Neural progenitor cell (in vitro differentiated cells): ENCODE results near the gene RFX7. TPM values are rescaled to one million over a fixed set of nuclear protein-coding genes. Genes with fewer than 3 reads are reported as not detected.

ENCODE experiments used
- DNase-seq: peaks from one replicate; pipeline ENCODE4 v3.0.0-alpha.2; 2016; ENCODE audit warnings: low spot score
- H2AFZ ChIP-seq: fragments of 200-600 bp; sonication (generic); replicated peaks from 2 replicates; pipeline ENCODE4 v1.6.1; 2016; ENCODE audit warnings: antibody characterized with exemption
- H3F3A ChIP-seq: fragments of 200-600 bp; sonication (generic); 2 replicates; pipeline ENCODE4 v1.6.1; 2016; ENCODE audit warnings: antibody characterized with exemption, low read depth
- H3K27ac ChIP-seq: fragments of 200-600 bp; sonication (generic); 2 replicates; pipeline ENCODE4 v1.5.1; 2016; ENCODE audit warnings: mild to moderate bottlenecking
- H3K27me3 ChIP-seq: fragments of 200-600 bp; sonication (generic); 2 replicates; pipeline ENCODE4 v1.6.1; 2016; ENCODE audit warnings: mild to moderate bottlenecking, moderate library complexity
- H3K36me3 ChIP-seq: fragments of 200-600 bp; sonication (generic); 2 replicates; pipeline ENCODE4 v1.5.1; 2016
- H3K4me1 ChIP-seq: fragments of 200-600 bp; sonication (generic); 2 replicates; pipeline ENCODE4 v1.6.1; 2016; ENCODE audit warnings: mixed run types
- H3K4me2 ChIP-seq: fragments of 200-600 bp; sonication (generic); 2 replicates; pipeline ENCODE4 v1.6.1; 2016
- H3K4me3 ChIP-seq: fragments of 200-600 bp; sonication (generic); 2 replicates; pipeline ENCODE4 v1.5.1; 2016
- H3K79me2 ChIP-seq: fragments of 200-600 bp; sonication (generic); 2 replicates; pipeline ENCODE4 v1.6.1; 2016; ENCODE audit warnings: low read depth
- H3K9ac ChIP-seq: fragments of 200-600 bp; sonication (generic); 2 replicates; pipeline ENCODE4 v1.6.1; 2016
- H3K9me3 ChIP-seq: fragments of 200-600 bp; sonication (generic); 2 replicates; pipeline ENCODE4 v1.5.1; 2016; ENCODE audit warnings: low read depth
- H4K20me1 ChIP-seq: fragments of 200-600 bp; sonication (generic); 2 replicates; pipeline ENCODE4 v1.6.1; 2016; ENCODE audit warnings: low read depth
- H3K27ac Mint-ChIP-seq: 3 replicates; pipeline ENCODE4 v1.8.0; 2021; ENCODE audit warnings: mixed read lengths
- H3K27me3 Mint-ChIP-seq: 2 replicates; pipeline ENCODE4 v1.8.0; 2022; ENCODE audit warnings: low read depth, mild to moderate bottlenecking, inconsistent platforms, moderate library complexity, mixed read lengths; ENCODE audit not compliant: insufficient read depth
- H3K36me3 Mint-ChIP-seq: 3 replicates; pipeline ENCODE4 v1.8.0; 2021; ENCODE audit warnings: mixed read lengths
- H3K4me1 Mint-ChIP-seq: 3 replicates; pipeline ENCODE4 v1.8.0; 2021; ENCODE audit warnings: mixed read lengths
- H3K4me3 Mint-ChIP-seq: 3 replicates; pipeline ENCODE4 v1.8.0; 2021; ENCODE audit warnings: mild to moderate bottlenecking, moderate library complexity, mixed read lengths
- H3K9me3 Mint-ChIP-seq: 3 replicates; pipeline ENCODE4 v1.8.0; 2020; ENCODE audit warnings: mixed read lengths
- EZH2 ChIP-seq: fragments of 200-600 bp; sonication (generic); IDR thresholded peaks from 2 replicates; pipeline ENCODE4 v1.6.1; 2017; ENCODE audit warnings: antibody characterized with exemption, mild to moderate bottlenecking, moderate library complexity
- EZH2phosphoT487 ChIP-seq: fragments of 200-600 bp; sonication (generic); IDR thresholded peaks from 2 replicates; pipeline ENCODE4 v1.6.1; 2017; ENCODE audit warnings: antibody characterized with exemption
- total RNA-seq: library from RNA; depleted of rRNA; stranded (reverse); fragments of >200 nt; gene quantifications from 2 replicates; pipeline ENCODE4 v1.2.3, GENCODE V29; 2015; ENCODE audit warnings: low replicate concordance
- TF ChIP-seq, protein P1 (sequence below): fragments of 200-600 bp; sonication (generic); IDR thresholded peaks from 2 replicates; pipeline ENCODE4 v1.5.1; 2017; ENCODE audit warnings: antibody characterized with exemption, mild to moderate bottlenecking

Gene RFX7
- total RNA-seq, 1 donor from 2014 or later, result 24.1 TPM

DNA sequence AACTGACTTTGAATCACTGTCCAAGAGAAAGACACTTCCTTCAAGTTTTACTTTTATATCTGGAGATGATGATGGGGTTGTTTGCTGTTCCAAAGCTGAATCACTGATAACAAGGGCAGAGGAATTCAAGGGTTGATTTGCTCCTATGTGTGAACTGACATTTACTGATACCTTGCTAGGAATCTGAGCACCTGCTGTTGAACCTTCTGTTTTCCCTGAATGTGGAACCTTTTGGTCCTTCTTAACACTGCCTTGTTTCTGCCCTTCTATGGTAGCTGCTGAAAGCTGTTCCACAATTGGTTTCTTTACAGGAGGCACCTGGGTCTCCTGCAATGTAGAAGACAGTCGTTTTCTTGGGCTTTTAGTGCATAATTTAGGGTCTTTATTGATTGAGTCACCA is 148.3 kb downstream of the RFX7 start:
- TF ChIP-seq EZH2phosphoT487 (no peak), EZH2 (no peak)
- TF ChIP-seq, protein P1, sequence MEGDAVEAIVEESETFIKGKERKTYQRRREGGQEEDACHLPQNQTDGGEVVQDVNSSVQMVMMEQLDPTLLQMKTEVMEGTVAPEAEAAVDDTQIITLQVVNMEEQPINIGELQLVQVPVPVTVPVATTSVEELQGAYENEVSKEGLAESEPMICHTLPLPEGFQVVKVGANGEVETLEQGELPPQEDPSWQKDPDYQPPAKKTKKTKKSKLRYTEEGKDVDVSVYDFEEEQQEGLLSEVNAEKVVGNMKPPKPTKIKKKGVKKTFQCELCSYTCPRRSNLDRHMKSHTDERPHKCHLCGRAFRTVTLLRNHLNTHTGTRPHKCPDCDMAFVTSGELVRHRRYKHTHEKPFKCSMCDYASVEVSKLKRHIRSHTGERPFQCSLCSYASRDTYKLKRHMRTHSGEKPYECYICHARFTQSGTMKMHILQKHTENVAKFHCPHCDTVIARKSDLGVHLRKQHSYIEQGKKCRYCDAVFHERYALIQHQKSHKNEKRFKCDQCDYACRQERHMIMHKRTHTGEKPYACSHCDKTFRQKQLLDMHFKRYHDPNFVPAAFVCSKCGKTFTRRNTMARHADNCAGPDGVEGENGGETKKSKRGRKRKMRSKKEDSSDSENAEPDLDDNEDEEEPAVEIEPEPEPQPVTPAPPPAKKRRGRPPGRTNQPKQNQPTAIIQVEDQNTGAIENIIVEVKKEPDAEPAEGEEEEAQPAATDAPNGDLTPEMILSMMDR, result no peak
- H2AFZ ChIP-seq, result no peak overlapping the region
- no peaks in the 10 kb centered on the region for H3K9me3 ChIP-seq
- no peaks in the 10 kb centered on the region for H3K27me3 Mint-ChIP-seq
- H3K27me3 ChIP-seq, result no peaks in the 10 kb centered on the region
- peaks cover 11% of the 10 kb centered on the region for H3K36me3 ChIP-seq
- peaks cover 49% of the 10 kb centered on the region for H3K36me3 Mint-ChIP-seq
- H3K4me1 ChIP-seq, result no peaks in the 10 kb centered on the region
- no peak overlapping the region for H3K27ac Mint-ChIP-seq
- no peak overlapping the region for H3K4me3 ChIP-seq
- H3K27ac ChIP-seq, result no peak overlapping the region
- no peaks in the 10 kb centered on the region for H3K79me2 ChIP-seq
- no peak for DNase-seq
- H3K4me1 Mint-ChIP-seq, result no peaks in the 10 kb centered on the region
- no peak overlapping the region for H3K4me2 ChIP-seq
- H3F3A ChIP-seq, result no peaks in the 10 kb centered on the region
- H3K9me3 Mint-ChIP-seq, result no peaks in the 10 kb centered on the region
- H3K4me3 Mint-ChIP-seq, result no peak overlapping the region
- H4K20me1 ChIP-seq, result no peaks in the 10 kb centered on the region
- no peak overlapping the region for H3K9ac ChIP-seq

DNA sequence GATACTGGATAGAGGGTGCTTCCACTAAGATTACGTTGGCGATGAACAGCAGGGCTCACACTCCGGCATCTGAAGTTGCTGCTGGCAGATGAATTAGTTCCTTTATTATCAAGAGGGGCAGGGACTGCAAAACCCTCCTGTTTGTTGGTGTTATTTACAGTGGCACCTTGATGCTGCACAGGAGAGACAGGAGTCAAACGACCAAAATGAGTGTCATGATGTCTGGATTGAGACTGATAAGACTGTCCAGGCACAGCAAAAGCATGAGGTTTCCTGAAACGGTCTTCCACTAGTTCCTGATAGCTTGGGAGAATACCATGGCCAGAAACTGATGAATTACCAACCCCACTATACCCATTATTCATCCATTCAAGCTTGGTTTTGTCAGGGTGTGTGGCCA is 149.5 kb downstream of the RFX7 start:
- Mint-ChIP-seq H3K27me3 (no peaks in the 10 kb centered on the region), H3K4me3 (no peak overlapping the region), H3K4me1 (no peaks in the 10 kb centered on the region), H3K36me3 (peaks cover 49% of the 10 kb centered on the region), H3K9me3 (no peaks in the 10 kb centered on the region), H3K27ac (no peak overlapping the region)
- no peaks in the 10 kb centered on the region for H3K4me1 ChIP-seq
- no peaks in the 10 kb centered on the region for H3K79me2 ChIP-seq
- H3K36me3 ChIP-seq, result peaks cover 11% of the 10 kb centered on the region
- H4K20me1 ChIP-seq, result no peaks in the 10 kb centered on the region
- no peak overlapping the region for H2AFZ ChIP-seq
- H3K9ac ChIP-seq, result no peak overlapping the region
- no peak for DNase-seq
- no peak overlapping the region for H3K4me2 ChIP-seq
- no peaks in the 10 kb centered on the region for H3F3A ChIP-seq
- no peaks in the 10 kb centered on the region for H3K9me3 ChIP-seq
- no peak overlapping the region for H3K27ac ChIP-seq
- TF ChIP-seq EZH2 (no peak), EZH2phosphoT487 (no peak)
- TF ChIP-seq, protein P1, result no peak
- no peak overlapping the region for H3K4me3 ChIP-seq
- no peaks in the 10 kb centered on the region for H3K27me3 ChIP-seq

DNA sequence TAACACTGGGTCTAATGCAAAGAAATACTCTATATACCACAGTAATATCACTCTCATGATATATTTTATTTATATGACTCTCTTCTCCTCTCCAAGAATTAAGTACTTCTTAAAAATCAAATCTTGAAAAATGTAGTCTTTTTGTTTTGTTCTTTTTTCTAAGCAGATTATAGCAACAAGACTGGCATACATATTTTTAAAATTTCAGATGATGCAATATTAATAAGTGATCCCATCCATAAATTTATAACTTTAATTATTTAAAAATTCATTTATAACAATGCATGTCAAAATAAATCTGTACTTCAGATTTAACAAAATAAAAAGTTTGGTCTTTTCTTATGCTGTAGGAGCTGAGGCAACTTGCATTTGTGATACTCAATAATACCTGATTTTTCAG is 155.3 kb downstream of the RFX7 start:
- Mint-ChIP-seq H3K9me3 (no peaks in the 10 kb centered on the region), H3K27ac (no peak overlapping the region), H3K27me3 (peaks cover 3% of the 10 kb centered on the region), H3K4me1 (no peaks in the 10 kb centered on the region), H3K36me3 (peaks cover 8% of the 10 kb centered on the region), H3K4me3 (no peak overlapping the region)
- no peaks in the 10 kb centered on the region for H4K20me1 ChIP-seq
- TF ChIP-seq EZH2, result no peak
- TF ChIP-seq, protein P1, result no peak
- H3K27ac ChIP-seq, result no peak overlapping the region
- H3K36me3 ChIP-seq, result peaks cover 4% of the 10 kb centered on the region
- no peak overlapping the region for H3K4me3 ChIP-seq
- no peak overlapping the region for H3K9ac ChIP-seq
- H3F3A ChIP-seq, result peaks cover 6% of the 10 kb centered on the region
- no peak overlapping the region for H3K4me2 ChIP-seq
- H3K79me2 ChIP-seq, result no peaks in the 10 kb centered on the region
- H3K9me3 ChIP-seq, result no peaks in the 10 kb centered on the region
- H2AFZ ChIP-seq, result no peak overlapping the region
- no peaks in the 10 kb centered on the region for H3K27me3 ChIP-seq
- DNase-seq, result no peak
- no peaks in the 10 kb centered on the region for H3K4me1 ChIP-seq
